LNCAP (cell line): ENCODE measurements around the gene SKAP2.

ENCODE experiments used
- CTCF ChIP-seq: fragments of 450-650 bp; IDR thresholded peaks from 2 replicates; pipeline ENCODE4 v1.5.1; 2017; ENCODE audit warnings: mild to moderate bottlenecking

SKAP2 gene

GRCh38 chr7:26639695-26640094, 224.7 kb downstream of the SKAP2 start:
- TF ChIP-seq CTCF: no peak

GRCh38 chr7:26639111-26639510, 225.3 kb downstream of the SKAP2 start:
- TF ChIP-seq CTCF: no peak

- no peak for TF ChIP-seq CTCF
These were observed 226.2 kb downstream of the SKAP2 start for GRCh38 chr7:26638140-26638539.

- TF ChIP-seq CTCF: no peak
These were observed 226.8 kb downstream of the SKAP2 start for GRCh38 chr7:26637610-26638009.

- TF ChIP-seq CTCF: no peak
These were observed 227.6 kb downstream of the SKAP2 start for GRCh38 chr7:26636808-26637207.

- no peak for TF ChIP-seq CTCF
These were observed 230.8 kb downstream of the SKAP2 start for GRCh38 chr7:26633557-26633956.

GRCh38 chr7:26631601-26632000, 232.8 kb downstream of the SKAP2 start:
- no peak for TF ChIP-seq CTCF

GRCh38 chr7:26630941-26631580, 233.3 kb downstream of the SKAP2 start:
- no peak for TF ChIP-seq CTCF
